GM23338 (cell line): ENCODE results near the gene IGSF11.

Source experiments
- CTCF ChIP-seq, 2 experiments: fragments of 200-600 bp in 1 of 2; sonication (generic) in 1 of 2; conservative IDR thresholded peaks; 2 replicates each; pipeline versions ENCODE4 v1.5.1 to v1.6.1; 2016 to 2017; ENCODE audit warnings: antibody characterized with exemption in 2 of 2, low read depth in 2 of 2, mild to moderate bottlenecking in 2 of 2, moderate library complexity in 1 of 2
- EZH2 ChIP-seq: fragments of 200-600 bp; sonication (generic); IDR thresholded peaks from one replicate; pipeline ENCODE4 v1.8.0; 2017; ENCODE audit warnings: antibody characterized with exemption, mild to moderate bottlenecking, low read depth; ENCODE audit not compliant: unreplicated experiment
- EZH2phosphoT487 ChIP-seq: fragments of 200-600 bp; sonication (generic); IDR thresholded peaks from one replicate; pipeline ENCODE4 v1.8.1; 2018; ENCODE audit warnings: antibody characterized with exemption; ENCODE audit not compliant: unreplicated experiment
- POLR2AphosphoS5 ChIP-seq: IDR thresholded peaks from 2 replicates; pipeline ENCODE4 v1.6.1; 2016; ENCODE audit warnings: antibody characterized with exemption, low read depth
- REST ChIP-seq: IDR thresholded peaks from one replicate; pipeline ENCODE4 v1.6.1; 2018; ENCODE audit warnings: antibody characterized with exemption; ENCODE audit not compliant: unreplicated experiment

GRCh38 chr3:118941236-118941635, 93.4 kb downstream of the IGSF11 start:
- no peak for TF ChIP-seq POLR2AphosphoS5
- no peak for TF ChIP-seq EZH2
- TF ChIP-seq REST: no peak
- no peak for TF ChIP-seq CTCF (conservative IDR thresholded peaks at IDR 0.05; ENCODE audit: low read depth in 2 of 2)
- TF ChIP-seq EZH2phosphoT487: no peak
